ENCODE data around the gene SMIM32. TPM values are rescaled to one million over a fixed set of nuclear protein-coding genes. Genes with fewer than 3 reads are reported as not detected.

The SMIM32 gene
- total RNA-seq, 2 donors from 2014 or later = not detected

DNA sequence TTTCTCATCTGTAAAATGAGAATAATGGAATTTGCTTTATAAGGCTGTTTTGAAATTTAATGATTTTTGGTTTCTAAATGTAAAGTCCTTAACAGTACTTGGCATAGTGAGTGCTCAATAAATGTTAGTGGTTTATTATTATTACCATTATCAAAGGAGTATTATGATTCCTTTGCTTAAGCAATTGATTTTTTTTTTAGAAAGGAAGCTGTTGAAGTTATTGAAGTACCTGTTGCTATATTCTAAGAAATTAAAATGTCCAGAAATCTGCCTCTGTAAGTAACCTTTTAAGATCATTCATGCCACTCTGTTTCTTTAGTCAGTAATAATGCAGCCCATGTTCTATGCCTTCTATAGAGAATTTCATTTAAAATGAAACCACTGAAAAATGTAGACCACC, 45.3 kb downstream of the SMIM32 start:
- no peak for DNase-seq (ENCODE audit: low spot score)
- intact Hi-C loops (cut with DNase I) = no loop called here

DNA sequence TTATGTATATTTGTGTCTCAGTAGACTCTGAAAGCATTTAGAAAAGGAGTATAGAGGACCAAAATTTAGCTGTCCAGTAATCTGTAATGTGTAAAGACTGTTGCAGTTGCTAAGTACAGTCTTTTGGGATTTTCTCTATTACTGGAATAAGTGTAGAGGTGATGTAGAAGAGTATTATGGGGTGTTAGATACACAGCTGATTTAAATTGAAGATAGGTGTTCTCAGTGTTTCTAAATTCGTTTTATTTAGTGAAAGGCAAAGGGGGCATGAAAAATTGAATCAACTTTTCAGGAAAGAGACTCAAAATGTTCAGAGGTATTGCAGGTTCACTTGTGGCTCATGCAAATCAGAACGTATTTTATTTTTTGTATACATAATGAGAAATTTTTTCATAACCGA, 46.8 kb downstream of the SMIM32 start:
- intact Hi-C loops (cut with DNase I) = no loop called here
- no peak for DNase-seq (ENCODE audit: low spot score)

DNA sequence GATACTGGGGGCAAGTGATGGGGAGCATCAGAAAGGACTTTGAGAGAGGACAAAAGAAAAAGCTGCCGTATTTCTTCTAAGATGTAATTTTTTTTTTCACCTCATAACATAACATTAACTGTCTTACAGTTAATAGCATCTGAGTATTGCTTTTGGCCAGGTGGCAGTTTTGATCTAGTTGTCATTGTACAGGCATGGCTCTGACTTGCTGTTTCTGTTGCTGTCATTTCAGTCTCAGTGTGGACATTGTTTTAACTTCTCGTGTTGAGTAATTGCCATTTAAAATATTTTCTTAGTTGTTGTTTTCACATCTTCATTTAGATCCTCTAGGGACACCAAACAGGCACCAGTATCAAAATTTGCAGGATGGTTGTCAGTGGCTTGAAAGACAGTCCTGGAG, 47.9 kb downstream of the SMIM32 start:
- no peak for DNase-seq (ENCODE audit: low spot score)
- intact Hi-C loops (cut with DNase I) = no loop called here

DNA sequence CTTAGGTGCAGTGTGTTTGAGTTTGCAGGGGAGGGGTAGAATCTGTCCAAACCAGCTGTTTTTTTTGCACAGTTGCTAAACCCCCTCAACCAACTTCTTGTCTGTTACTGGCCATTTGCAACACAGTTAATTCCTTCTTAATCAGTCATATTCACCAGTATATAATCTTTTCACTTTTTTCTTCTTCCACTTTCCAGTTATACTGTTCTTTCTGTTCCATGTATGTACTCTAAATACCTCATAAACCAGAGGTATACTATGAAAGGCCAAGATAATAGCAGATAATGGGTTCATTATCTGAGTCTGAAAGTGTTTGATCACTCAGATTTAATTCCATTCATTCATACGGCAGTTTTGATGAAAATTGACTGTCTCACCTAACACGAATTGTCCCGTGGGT, 49.2 kb downstream of the SMIM32 start:
- no peak for DNase-seq (ENCODE audit: low spot score)
- intact Hi-C loops (cut with DNase I) = no loop called here

DNA sequence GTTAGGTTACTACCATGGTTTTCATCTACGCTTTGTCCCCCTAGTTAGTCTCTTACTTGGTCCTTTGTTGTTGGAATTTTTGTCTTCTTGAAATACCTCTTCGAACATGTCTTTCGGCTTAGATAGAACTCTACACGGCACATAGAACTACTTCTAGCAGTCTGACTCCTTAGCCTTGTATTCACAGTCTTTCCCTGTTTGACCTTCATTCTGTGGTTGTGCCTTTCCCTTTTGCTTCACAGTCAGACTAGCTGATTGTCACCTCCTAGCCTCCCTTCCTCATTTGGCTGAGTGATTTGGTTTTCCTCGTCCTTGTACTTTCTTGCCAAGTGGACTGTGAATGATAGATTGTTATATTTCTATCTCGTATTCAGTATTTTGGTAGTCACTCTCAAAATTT, 49.6 kb downstream of the SMIM32 start:
- intact Hi-C loops (cut with DNase I) = no loop called here

DNA sequence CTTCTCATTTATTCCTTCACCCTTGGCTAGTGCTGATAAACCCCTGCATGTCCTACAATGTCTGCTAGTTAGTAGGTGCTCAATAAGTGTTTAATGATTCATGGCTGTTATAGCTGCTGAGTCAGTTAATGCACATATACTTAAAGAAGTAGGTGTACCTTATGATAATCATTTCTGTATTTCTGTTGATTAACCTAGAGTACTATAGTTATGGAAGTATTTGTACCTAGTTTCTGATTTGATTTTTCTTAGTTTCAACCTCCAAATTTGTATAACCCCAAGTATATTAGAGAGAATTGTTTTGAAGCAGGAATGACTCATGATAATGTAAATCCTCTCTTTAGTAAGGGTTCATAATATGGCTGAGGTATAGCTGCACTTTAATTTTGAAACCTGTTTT, 51.4 kb downstream of the SMIM32 start:
- no peak for DNase-seq (ENCODE audit: low spot score)

More for the DNA sequence above, 49.6 kb downstream of the SMIM32 start:
- DNase-seq (ENCODE audit: low spot score) = no peak

More for the DNA sequence above, 51.4 kb downstream of the SMIM32 start:
- intact Hi-C loops (cut with DNase I) = no loop called here

Other genes with a start within 250 kb of the SMIM32 start
- gene LECT2, start 238.2 kb downstream of the SMIM32 start, total RNA-seq = not detected
- 100 to 1,000 TPM; 173 to 286 TPM for gene TGFBI, start 164.2 kb downstream of the SMIM32 start, total RNA-seq
- 10 to 100 TPM; 71.0 to 79.2 TPM for gene SMAD5, start 60.3 kb downstream of the SMIM32 start, total RNA-seq
- not detected for gene TRPC7, start 172.4 kb upstream of the SMIM32 start, total RNA-seq